RKO (cell line): ENCODE data around the gene ENTREP1.
"Not testable (repeated sequence)": the region's sequence is repeated elsewhere in the genome, so short reads cannot be mapped to it uniquely, and the experiment has no call there.

Experiments
- DNase-seq: peaks from one replicate; pipeline ENCODE4 v3.0.0-alpha.2; 2016; ENCODE audit warnings: low spot score

The ENTREP1 gene

DNA sequence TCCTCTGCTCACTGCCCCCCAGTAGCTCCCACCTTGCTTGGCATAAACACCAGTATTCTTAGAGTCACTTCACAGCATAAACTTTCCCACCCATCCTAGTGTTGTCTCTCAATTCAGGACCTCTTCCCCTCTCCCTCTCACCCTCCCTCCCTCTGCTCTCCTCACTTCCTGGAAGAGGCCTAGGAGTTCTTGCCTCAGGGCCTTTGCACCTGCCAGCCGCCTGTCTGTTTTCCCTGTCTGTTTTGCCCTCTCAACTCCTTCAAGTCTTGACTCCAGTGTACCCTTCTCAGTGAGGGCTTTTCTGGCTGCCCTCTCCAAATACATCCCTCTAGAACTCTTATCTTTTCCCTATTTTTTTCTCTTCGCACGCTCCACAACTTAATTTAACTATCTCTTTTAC, 86.2 kb downstream of the ENTREP1 start:
- DNase-seq = no peak

DNA sequence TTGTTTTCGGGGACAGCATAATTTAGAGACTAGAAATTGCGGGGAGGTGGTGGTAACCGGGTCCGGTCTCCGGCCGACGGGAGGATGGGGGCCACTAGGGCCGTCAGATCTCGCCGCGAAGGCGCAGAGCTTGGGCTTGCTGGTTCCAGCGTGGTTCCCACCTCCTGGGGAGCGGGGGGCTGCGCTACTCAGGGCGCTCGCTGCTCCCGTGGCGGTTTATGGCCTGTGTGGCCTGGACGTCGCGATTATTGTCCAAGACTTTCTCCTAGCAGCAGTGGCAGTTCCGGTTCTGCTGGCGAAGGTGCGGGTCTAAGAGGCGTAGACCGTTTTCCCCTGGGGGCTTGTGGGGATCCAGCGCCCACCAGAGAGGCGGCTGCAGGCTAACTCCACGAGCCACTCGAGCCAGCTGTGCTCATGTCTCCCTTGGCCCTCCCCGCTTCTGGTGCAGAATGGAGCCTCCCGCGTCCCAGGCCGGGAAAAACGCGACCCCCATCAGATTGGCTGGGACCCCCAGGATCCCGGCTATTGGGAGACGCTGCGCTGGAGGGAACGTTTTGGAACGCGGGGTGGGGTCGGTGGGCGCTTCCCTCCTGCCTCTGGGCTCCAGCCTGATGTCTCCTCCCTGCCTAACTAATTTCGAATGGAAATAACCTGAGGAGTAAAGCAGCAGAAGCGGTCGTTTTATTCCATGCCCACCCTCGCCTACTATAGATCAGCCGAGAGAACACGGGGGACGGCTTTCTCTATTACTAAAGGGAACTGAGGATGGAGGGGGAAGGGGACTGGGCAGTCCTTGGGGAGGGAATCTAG, 87.1 kb downstream of the ENTREP1 start:
- DNase-seq = no peak

DNA sequence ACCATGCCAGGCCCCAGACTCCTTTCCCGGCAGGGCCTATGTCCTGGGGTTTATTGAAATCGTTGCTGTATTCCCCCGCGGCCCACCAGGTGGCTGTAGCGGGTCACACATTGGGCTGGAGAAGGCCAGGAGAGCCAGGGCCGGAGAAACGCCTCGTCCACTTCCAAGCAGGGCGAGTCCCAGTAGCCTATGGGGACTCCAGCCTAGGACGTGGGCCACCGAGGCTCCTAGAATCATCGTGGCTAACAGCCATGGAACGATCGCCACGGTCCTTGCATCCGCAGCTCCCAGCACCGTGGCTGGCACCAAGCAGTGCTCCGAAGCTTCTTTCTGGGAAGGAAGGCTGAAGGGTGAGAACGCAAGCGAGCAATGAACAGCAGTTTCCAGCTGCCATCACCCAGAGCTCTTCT, 87.7 kb downstream of the ENTREP1 start:
- no peak for DNase-seq

DNA sequence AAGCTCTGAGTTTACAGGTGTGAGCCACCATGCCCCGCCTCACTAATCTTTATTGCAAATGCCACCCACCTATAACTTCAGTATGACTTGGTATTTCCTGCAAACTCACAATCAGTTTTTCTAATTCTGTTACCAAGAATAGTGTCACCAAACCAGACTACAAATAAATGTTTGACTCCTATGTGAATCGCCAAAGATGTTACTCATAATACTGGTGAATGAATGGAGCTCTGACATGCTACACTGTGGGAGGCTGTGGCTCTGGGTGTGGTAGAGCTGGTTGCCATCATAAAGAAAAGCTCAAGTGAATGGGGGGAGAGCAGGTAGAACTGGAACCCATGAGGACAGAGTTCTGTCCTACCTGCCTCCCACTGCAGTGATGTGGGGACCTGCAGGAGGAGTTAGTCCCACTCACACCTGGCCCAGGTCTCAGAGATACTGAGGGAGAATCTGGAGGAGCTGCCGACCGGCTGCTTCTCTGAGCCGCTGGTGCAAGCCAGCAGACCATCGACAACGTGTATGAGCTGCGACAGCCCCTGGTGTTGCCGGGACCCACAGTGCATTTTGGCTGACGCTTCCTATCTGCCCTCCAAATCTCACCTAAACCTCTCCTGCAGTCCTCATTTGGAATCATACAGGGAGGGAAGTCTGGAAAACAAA, 95.7 kb downstream of the ENTREP1 start:
- no peak for DNase-seq

DNA sequence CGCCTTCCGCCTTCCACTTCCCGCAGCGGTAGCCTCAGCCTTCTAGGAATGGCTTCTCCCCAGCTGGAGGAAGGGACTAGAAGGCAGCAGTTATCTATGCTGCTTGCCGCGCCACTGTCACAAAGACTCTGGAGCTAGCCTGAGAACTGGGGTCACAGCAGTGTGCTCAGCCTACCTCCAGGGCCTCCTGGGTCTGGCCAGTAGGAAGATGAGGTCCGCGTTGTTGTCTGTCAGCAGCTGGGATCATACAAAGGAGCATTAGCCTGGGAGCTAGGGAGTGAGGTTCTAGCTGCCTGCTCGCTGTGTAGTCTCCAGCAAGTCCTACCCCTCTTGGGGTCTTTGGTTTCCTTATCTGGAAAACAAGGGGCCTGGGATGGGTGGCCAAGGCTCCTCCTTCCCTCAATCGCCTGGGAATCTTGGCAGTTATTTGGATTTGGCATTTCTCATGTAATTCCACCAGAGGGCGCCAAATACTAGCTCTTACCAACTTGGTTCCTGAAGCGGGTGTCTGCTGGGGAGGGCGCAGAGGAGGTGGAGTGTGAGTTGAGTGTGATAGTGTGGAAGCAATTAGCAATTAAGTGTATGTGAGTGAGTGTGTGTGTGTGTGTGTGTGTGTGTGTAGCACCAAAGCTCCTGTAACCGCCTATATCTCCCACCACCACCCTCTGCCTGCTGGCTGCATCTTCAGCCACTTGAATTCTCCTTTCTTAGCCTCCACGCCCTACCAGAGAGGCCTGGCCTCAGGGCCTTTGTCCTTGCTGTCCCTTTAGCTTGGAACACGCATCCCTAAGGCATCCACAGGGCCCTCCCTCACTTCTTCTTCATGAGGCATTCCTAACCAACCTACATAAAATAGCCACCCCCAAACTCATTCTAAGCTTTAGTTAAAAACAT, 97.1 kb downstream of the ENTREP1 start:
- peak; percentile 52 for DNase-seq

DNA sequence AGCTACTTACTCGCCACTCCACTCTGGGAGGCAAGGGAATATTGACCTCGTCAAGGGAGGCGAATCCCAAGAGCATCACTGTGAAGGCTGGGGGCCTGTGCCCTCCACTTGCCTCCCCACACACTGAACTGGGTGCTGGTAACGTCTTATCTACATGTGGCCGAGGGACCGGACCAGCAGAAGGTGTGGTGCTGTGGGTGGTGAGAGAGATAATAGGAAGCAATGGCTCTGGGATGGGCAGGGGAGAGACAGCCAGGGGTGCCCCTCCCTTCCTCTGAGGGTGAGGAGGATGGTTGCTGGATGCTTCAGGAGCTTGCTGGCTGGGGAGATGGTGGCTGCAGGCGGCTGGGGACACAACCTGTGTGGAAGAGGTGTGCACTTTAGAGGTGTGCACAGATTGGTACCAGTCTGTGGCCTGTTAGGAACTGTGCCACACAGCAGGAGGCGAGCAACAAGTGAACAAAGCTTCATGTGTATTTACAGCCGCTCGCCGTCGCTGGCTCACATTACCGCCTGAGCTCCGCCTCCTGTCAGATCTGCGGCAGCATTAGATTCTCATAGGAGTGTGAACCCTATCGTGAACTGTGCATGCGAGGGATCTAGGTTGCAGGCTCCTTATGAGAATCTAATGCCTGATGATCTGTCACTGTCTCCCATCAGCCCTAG, 100.3 kb downstream of the ENTREP1 start:
- DNase-seq = no peak

DNA sequence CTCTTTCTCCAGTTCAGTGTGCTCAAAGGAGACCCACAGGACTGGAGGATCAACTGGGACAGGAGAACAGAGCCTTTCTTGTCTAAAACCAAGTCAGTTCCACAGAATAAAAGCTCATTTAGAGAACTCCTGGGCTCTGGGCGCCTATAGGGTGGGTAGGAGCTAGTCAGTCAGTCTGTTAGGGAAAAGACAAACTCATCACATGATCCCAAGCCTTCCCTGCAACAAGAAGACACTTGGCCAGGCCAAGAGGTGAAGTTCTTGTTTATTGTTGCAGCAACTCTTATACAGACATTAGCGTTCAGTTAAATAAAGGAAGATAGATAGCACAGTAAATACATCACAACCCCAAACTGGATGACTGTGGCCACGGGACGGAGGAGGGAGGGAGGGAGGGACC, 102.3 kb downstream of the ENTREP1 start:
- no peak for DNase-seq

DNA sequence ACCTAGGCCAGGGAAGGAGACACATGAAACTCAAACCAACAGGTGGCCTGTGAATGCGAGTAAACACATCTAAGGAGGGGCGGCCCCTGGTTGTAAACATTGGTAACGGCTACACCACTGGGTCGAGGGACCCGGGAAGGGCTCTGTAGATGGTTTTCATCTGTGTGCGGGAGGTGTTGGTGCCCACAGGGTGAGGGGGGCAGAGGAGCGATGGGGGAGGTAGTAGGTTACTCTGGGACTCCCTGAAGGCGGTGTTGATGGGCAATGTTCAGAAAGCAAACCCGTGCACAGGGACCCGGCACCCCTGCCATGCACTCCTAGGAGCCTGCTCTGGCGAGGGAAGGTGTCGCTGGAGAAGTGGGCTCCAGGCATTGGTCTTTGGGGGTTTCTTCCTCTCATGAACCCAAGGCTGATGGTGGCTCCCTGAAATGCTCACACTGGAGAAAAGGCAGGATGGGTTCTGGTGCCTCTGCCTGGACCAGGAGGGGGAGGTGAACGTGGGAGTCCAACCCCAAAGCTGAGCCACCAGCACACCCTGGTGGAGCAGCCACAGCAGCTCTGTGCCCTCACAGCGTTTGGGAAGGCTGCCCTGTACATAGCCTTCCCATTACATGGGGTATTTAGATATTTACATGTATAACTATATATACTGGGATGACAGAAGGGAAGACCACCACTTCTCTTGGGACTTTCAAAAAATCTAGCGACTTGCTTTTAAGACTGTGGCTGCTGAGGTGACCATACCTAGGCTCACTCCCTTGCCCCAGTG, 103.2 kb downstream of the ENTREP1 start:
- no peak for DNase-seq

DNA sequence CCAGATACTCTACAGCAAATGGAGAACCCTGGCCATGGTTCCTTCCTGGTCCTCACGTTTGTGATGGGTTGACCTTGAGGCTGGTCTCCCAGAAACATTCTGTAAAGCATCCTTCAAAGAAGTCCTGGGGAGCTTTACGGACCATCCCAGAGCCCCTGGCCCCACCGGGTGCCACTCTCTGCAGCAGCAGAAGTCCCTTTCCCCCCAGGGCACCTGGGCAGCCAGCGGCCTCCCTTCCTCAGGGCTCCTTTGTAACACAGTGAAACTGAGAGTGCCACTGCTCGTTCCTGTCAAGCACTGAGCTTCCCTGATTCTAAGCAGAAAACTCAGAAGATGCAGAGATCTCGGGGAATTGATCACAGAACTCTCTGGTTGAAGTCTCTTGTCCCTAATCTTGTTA, 104.3 kb downstream of the ENTREP1 start:
- no peak for DNase-seq

DNA sequence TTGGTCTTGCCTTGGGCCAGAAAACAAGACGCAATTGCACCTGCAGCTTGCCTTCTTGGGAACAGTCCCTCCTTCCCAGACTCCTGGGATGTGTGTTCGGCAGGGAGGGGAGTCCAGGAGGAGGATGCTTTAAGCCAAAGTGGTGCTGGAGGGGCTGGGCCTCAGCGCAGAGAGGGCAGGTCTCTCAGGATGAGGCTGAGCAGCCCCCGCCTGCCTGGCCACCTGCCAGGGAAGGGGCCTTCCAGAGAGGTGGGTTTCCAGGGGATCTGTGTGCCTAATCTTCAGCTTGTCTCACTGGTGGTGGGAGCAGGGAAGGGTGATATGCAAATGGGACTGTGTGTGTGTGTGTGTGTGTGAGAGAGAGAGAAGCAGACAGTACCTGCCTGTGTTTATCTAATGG, 105.2 kb downstream of the ENTREP1 start:
- DNase-seq = no peak

DNA sequence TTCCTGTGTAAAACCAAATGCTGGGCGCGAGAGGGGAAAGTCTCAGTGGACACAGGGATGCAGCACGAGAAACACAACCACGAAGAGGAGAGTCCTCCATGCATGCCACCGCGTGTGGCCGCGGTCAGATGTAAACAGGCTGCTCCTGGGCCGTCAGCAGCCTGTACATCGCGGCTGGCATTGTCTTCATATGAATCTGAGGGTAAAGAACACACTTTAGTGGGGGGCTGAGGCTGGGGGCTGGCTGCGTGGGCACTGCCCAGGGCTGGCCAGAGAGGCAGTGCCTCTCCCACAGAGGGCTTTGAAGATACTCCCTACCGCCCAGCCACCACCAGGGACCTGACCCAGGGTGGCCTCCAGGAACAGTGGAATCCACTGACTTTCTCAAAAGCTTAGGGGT, 106.2 kb downstream of the ENTREP1 start:
- DNase-seq = no peak

DNA sequence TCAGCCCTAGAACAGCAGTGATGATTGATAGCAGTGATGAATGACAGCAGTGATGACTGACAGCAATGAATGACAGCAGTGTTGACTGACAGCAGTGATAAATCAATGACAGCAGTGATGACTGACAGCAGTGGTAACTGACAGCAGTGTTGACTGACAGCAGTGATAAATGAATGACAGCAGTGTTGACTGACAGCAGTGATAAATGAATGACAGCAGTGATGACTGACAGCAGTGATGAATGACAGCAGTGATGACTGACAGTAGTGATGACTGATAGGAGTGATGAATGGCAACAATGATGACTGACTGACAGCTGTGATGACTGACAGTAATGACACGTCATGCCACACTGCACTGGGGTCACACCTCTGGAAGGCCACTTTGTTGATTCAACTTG, 106.8 kb downstream of the ENTREP1 start:
- DNase-seq = peak; percentile 19

DNA sequence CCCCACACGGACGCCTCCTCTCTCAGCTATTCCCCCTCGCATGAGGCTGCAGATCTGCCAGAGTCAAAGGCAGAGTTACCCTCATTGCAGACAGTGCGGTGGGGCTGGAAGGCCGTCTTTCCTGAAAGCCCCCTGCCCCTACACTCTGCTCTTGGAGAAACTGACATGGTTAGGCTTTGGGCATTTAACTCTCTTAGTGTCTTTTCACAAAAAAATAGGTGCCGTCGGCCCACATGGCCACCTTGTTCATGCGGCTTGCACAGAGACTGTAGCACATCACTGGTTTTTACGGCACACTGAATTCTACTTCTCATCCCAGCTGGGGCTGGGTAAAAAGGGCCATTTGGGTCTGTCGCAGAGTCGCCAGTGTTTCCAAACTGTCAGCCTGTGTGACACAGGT, 107.6 kb downstream of the ENTREP1 start:
- no peak for DNase-seq

DNA sequence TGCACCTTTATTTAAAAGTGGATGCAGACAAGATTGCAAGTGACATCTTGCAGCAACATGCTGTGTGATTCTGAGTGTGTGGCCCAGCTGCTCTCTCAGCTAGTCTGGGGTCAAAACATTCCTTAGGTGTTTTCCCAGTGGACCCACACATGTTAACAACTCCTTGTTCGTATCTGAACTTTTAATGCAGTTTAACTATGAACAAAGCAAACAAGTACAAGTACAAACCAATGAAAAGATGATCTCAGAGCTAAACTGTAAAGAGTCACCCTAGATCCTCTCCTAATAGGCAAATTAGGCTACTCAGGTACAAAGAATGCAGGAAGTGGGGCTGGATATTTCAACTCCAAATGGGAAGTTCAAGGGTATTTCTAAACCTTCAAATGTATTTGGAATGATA, 108.4 kb downstream of the ENTREP1 start:
- DNase-seq = no peak

DNA sequence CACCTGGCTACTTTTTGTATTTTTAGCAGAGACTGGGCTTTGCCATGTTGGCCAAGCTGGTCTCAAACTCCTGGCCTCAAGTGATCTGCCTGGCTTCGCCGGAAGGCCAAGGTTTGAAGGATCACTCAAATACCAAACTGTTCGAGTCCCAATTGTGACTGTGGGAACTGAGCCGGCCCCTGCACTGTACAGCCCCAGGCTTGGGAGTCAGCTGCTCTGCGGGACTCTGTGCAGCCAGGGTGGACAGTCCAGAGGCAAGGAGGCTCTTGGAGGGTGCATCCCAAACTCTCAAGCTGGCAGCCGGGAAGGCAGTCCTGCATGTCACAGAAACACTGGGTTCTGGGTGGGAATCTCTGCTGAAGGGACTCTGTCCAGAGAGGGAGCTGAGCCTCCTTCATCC, 109.0 kb downstream of the ENTREP1 start:
- DNase-seq = no peak

DNA sequence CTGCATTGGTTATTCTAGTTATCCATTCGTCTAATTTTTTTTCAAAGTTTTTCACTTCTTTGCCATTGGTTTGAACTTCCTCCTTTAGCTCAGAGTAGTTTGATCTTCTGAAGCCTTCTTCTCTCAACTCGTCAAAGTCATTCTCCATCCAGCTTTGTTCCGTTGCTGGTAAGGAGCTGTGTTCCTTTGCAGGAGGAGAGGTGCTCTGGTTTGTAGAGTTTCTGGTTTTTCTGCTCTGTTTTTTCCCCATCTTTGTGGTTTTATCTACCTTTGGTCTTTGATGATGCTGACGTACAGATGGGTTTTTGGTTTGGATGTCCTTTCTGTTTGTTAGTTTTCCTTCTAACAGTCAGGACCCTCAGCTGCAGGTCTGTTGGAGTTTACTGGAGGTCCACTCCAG, 114.6 kb downstream of the ENTREP1 start:
- not testable (repeated sequence) for DNase-seq

DNA sequence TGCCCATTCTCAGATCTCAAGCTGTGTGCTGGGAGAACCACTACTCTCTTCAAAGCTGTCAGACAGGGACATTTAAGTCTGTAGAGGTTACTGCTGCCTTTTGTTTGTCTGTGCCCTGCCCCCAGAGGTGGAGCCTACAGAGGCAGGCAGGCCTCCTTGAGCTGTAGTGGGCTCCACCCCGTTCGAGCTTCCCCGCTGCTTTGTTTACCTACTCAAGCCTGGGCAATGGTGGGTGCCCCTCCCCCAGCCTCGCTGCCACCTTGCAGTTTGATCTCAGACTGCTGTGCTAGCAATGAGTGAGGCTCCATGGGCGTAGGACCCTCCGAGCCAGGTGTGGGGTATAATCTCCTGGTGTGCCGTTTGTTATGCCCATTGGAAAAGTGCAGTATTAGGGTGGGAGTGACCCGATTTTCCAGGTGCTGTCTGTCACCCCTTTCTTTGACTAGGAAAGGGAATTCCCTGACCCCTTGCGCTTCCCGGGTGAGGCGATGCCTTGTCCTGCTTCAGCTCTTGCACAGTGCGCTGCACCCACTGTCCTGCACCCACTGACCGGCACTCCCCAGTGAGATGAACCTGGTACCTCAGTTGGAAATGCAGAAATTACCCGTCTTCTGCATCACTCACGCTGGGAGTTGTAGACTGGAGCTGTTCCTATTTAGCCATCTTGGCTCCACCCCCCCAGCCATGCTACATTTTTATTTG, 115.4 kb downstream of the ENTREP1 start:
- not testable (repeated sequence) for DNase-seq
